HepG2 (cell line): ENCODE measurements around the gene NFATC4. TPM values are rescaled to one million over a fixed set of nuclear protein-coding genes. Genes with fewer than 3 reads are reported as not detected.

Source experiments
- ATAC-seq: fragments of 200-7000 bp; cut with Tn5 transposase; 3 replicates; pipeline ENCODE4 v1.9.1; 2020; ENCODE audit warnings: mild to moderate bottlenecking, moderate library complexity
- BruUV-seq: library from RNA; stranded (reverse); fragments of 400-500 nt; replicated peaks from 2 replicates; lab custom pipeline; 2021; lab: Mats Ljungman, UMichigan
- CTCF ChIA-PET: fragments of 300-600 bp; formaldehyde crosslinking; extraction: SDS; loops from one replicate; lab custom pipeline; 2021; ENCODE audit warnings: low total read pairs, inconsistent platforms, low intra/inter-chr PET ratio; lab: Yijun Ruan, JAX
- POLR2A ChIA-PET: fragments of 350-600 bp; sonication (Branson Sonifier 250); formaldehyde crosslinking; loops from one replicate; lab custom pipeline; 2020; ENCODE audit warnings: antibody characterized with exemption, inconsistent platforms; lab: Yijun Ruan, JAX
- DNase-seq: peaks from one replicate; pipeline ENCODE4 v3.0.0-alpha.2; 2015; ENCODE audit warnings: low spot score
- FAIRE-seq: peaks from 3 replicates; lab custom pipeline; 2011; peaks lifted over from hg19 to GRCh38; lab: Jason Lieb, UNC
- H2AFZ ChIP-seq: one replicate; pipeline ENCODE4 v1.6.1; 2011; ENCODE audit warnings: low read length, inconsistent platforms
- H3K27ac ChIP-seq: fragments of 300-600 bp; 3 replicates; pipeline ENCODE4 v1.8.0; 2011; ENCODE audit warnings: mixed run types, mild to moderate bottlenecking, mixed read lengths, low read length, inconsistent platforms; ENCODE audit not compliant: insufficient read depth; ENCODE audit errors: extremely low read length
- H3K27me3 ChIP-seq, 2 experiments: fragments of 200-600 bp in 1 of 2; 2 replicates in 1 of 2; 3 replicates in 1 of 2; pipeline versions ENCODE4 v1.6.0 to v1.8.0; 2011; ENCODE audit warnings: low read length in 2 of 2, mild to moderate bottlenecking in 2 of 2, moderate library complexity in 2 of 2, inconsistent platforms in 1 of 2; ENCODE audit not compliant: insufficient read depth in 2 of 2, control insufficient read depth in 1 of 2
- H3K36me3 ChIP-seq, 2 experiments: fragments of 200-600 bp in 1 of 2; replicated peaks in 1 of 2; 2 replicates in 1 of 2; 3 replicates in 1 of 2; pipeline versions ENCODE4 v1.5.1 to v1.8.0; 2011; ENCODE audit warnings: low read length in 2 of 2, inconsistent platforms in 1 of 2; ENCODE audit not compliant: insufficient read depth in 2 of 2, control insufficient read depth in 1 of 2
- H3K4me1 ChIP-seq: 2 replicates; pipeline ENCODE4 v1.5.1; 2012; ENCODE audit warnings: low read length, inconsistent platforms; ENCODE audit not compliant: insufficient read depth
- H3K4me2 ChIP-seq: 2 replicates; pipeline ENCODE4 v1.6.0; 2011; ENCODE audit warnings: low read depth, low read length, inconsistent platforms
- H3K4me3 ChIP-seq, 3 experiments: fragments of 200-600 bp in 1 of 3; sonication (generic), shearing (Covaris generic) in 1 of 3; replicated peaks in 1 of 3; 2 replicates each; pipeline ENCODE4 v1.5.1; 2011 to 2016; ENCODE audit warnings: low read length in 3 of 3, inconsistent platforms in 2 of 3, low read depth in 2 of 3, mild to moderate bottlenecking in 2 of 3, control low read depth in 1 of 3, mixed read lengths in 1 of 3; ENCODE audit not compliant: insufficient read depth in 1 of 3
- H3K79me2 ChIP-seq: one replicate; pipeline ENCODE4 v1.6.1; 2011; ENCODE audit warnings: low read length, inconsistent platforms; ENCODE audit not compliant: insufficient read depth
- H3K9ac ChIP-seq: 2 replicates; pipeline ENCODE4 v1.6.0; 2011; ENCODE audit warnings: mild to moderate bottlenecking, low read depth, low read length, inconsistent platforms; ENCODE audit not compliant: insufficient read depth
- H3K9me3 ChIP-seq: 2 replicates; pipeline ENCODE4 v1.5.1; 2012; ENCODE audit warnings: mild to moderate bottlenecking, low read length
- H4K20me1 ChIP-seq: 2 replicates; pipeline ENCODE4 v1.6.0; 2011; ENCODE audit warnings: inconsistent platforms, mild to moderate bottlenecking, low read length, moderate library complexity; ENCODE audit not compliant: insufficient read depth
- CAMTA2 ChIP-seq: sonication (generic); formaldehyde crosslinking; IDR thresholded peaks from 2 replicates; pipeline ENCODE4 v1.4.0; 2020; ENCODE audit warnings: mild to moderate bottlenecking, missing genetic modification reagents, borderline replicate concordance
- ELF1 ChIP-seq: sonication (generic); formaldehyde crosslinking; IDR thresholded peaks from 2 replicates; pipeline ENCODE4 v1.4.0; 2020; ENCODE audit warnings: missing genetic modification reagents
- GFI1 ChIP-seq: sonication (generic); formaldehyde crosslinking; IDR thresholded peaks from 2 replicates; pipeline ENCODE4 v1.5.0; 2020; ENCODE audit warnings: missing genetic modification reagents, mild to moderate bottlenecking, borderline replicate concordance
- HDAC1 ChIP-seq: sonication (generic); formaldehyde crosslinking; IDR thresholded peaks from 2 replicates; pipeline ENCODE4 v1.5.1; 2020; ENCODE audit warnings: mild to moderate bottlenecking, missing genetic modification reagents
- KLF12 ChIP-seq: sonication (generic); formaldehyde crosslinking; IDR thresholded peaks from 2 replicates; pipeline ENCODE4 v1.4.0; 2020; ENCODE audit warnings: missing genetic modification reagents, borderline replicate concordance
- MTA3 ChIP-seq: sonication (generic); formaldehyde crosslinking; IDR thresholded peaks from 2 replicates; pipeline ENCODE4 v1.4.0; 2020; ENCODE audit warnings: missing genetic modification reagents
- REXO4 ChIP-seq: sonication (generic); formaldehyde crosslinking; IDR thresholded peaks from 2 replicates; pipeline ENCODE4 v1.8.0; 2022; ENCODE audit warnings: missing genetic modification reagents, mild to moderate bottlenecking, borderline replicate concordance
- SMARCE1 ChIP-seq: fragments of 450-650 bp; IDR thresholded peaks from 2 replicates; pipeline ENCODE4 v1.6.1; 2017; ENCODE audit warnings: borderline replicate concordance
- SNRNP70 ChIP-seq: fragments of 200-400 bp; formaldehyde crosslinking; IDR thresholded peaks from 2 replicates; pipeline ENCODE4 v1.6.1; 2017; ENCODE audit warnings: mild to moderate bottlenecking, low read depth, low read length, moderate library complexity
- ZBTB20 ChIP-seq: sonication (generic); formaldehyde crosslinking; IDR thresholded peaks from 2 replicates; pipeline ENCODE4 v1.8.1; 2023; ENCODE audit warnings: missing genetic modification reagents, low read depth, mild to moderate bottlenecking, borderline replicate concordance
- ZKSCAN5 ChIP-seq: sonication (generic); formaldehyde crosslinking; IDR thresholded peaks from 2 replicates; pipeline ENCODE4 v1.5.1; 2020; ENCODE audit warnings: mild to moderate bottlenecking, missing genetic modification reagents
- ZNF124 ChIP-seq: sonication (generic); formaldehyde crosslinking; IDR thresholded peaks from 2 replicates; pipeline ENCODE4 v1.4.0; 2020; ENCODE audit warnings: missing genetic modification reagents
- ZNF326 ChIP-seq: sonication (generic); formaldehyde crosslinking; IDR thresholded peaks from 2 replicates; pipeline ENCODE4 v1.4.0; 2020; ENCODE audit warnings: missing genetic modification reagents, borderline replicate concordance
- ZNF570 ChIP-seq: sonication (generic); formaldehyde crosslinking; IDR thresholded peaks from 2 replicates; pipeline ENCODE4 v1.4.0; 2020; ENCODE audit warnings: mild to moderate bottlenecking, missing genetic modification reagents, borderline replicate concordance
- ZNF572 ChIP-seq: sonication (generic); formaldehyde crosslinking; IDR thresholded peaks from 2 replicates; pipeline ENCODE4 v1.5.1; 2020; ENCODE audit warnings: mild to moderate bottlenecking, missing genetic modification reagents
- ZNF678 ChIP-seq: sonication (generic); formaldehyde crosslinking; IDR thresholded peaks from 2 replicates; pipeline ENCODE4 v1.4.0; 2020; ENCODE audit warnings: mild to moderate bottlenecking, missing genetic modification reagents
- ZNF737 ChIP-seq: sonication (generic); formaldehyde crosslinking; IDR thresholded peaks from 2 replicates; pipeline ENCODE4 v1.5.0; 2020; ENCODE audit warnings: missing genetic modification reagents, mild to moderate bottlenecking, borderline replicate concordance
- WGBS: methylation state at CpG from one replicate; pipeline ENCODE4 v1.1.6; 2017; ENCODE audit warnings: low lambda C conversion rate; 5-methylcytosine and 5-hydroxymethylcytosine counted together
- in situ Hi-C: cut with HindIII; loops from 2 replicates; pipeline ENCODE4 v1.10.0; 2017; ENCODE audit warnings: low pct_unique_long_range_greater_than_20kb; ENCODE audit not compliant: extremely low pct_ligation_motif_present
- intact Hi-C: fragments of 100-400 bp; cut with micrococcal nuclease; formaldehyde crosslinking; loops from one replicate; pipeline ENCODE4 v1.10.0; 2022; ENCODE audit not compliant: unreplicated experiment
- polyA plus RNA-seq, 8 experiments: library from polyadenylated mRNA; depleted of rRNA in 3 of 8; stranded (reverse) in 7 of 8; unstranded in 1 of 8; fragments of >200 nt; fragmentation: Illumina TruSeq in 4 of 8; extraction: Trizol in 4 of 8; gene quantifications; 2 replicates each; pipeline versions ENCODE4 v1.2.1 to v1.2.3, GENCODE V29; 2011 to 2016; ENCODE audit warnings: low read depth in 4 of 8, missing spikeins in 1 of 8, mixed read lengths in 1 of 8; ENCODE audit not compliant: insufficient read depth in 1 of 8
- total RNA-seq, 5 experiments: library from RNA; depleted of rRNA; stranded (reverse); fragments of >200 nt; fragmentation: Illumina TruSeq; extraction: Trizol; gene quantifications; 2 replicates each; pipeline ENCODE4 v1.2.3, GENCODE V29; 2016; ENCODE audit warnings: low read depth in 1 of 5
- TF ChIP-seq, protein P1 (sequence below): sonication (generic); formaldehyde crosslinking; IDR thresholded peaks from 2 replicates; pipeline ENCODE4 v1.4.0; 2020; ENCODE audit warnings: mild to moderate bottlenecking, missing genetic modification reagents, borderline replicate concordance
- TF ChIP-seq, protein P2 (sequence below): sonication (generic); formaldehyde crosslinking; IDR thresholded peaks from 2 replicates; pipeline ENCODE4 v1.4.0; 2020; ENCODE audit warnings: mild to moderate bottlenecking, missing genetic modification reagents
- TF ChIP-seq, protein P3 (sequence below): sonication (generic); formaldehyde crosslinking; IDR thresholded peaks from 2 replicates; pipeline ENCODE4 v1.8.0; 2022; ENCODE audit warnings: mild to moderate bottlenecking, missing genetic modification reagents, moderate library complexity
- TF ChIP-seq, protein P4 (sequence below): sonication (generic); formaldehyde crosslinking; IDR thresholded peaks from 2 replicates; pipeline ENCODE4 v1.4.0; 2020; ENCODE audit warnings: missing genetic modification reagents

Gene NFATC4
- total and polyA plus RNA-seq, 2 of the 13 experiments (the other 11 are each of a cell fraction or from before 2014, with no cell fraction given), result 0.04 to 0.15 TPM

DNA sequence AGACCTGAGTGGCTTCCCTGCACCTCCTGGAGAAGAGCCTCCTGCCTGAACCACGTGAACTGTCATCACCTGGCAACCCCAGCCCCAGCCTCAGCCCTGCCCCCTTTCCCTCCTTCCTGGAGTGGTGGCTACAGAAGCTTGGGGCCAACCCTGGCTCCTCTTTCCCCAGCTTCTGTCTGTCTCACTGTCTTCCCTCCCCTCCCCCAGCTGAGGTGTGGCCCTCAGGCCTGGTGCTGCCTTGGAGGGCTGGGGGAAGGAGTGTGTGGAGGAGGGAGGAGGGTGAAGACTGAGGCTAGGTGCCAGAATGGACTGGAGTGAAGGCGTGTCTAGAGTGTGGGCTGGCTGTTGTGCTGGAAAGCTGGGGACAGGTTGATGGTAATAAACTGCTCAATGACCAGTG, 9.7 kb downstream of the NFATC4 start:
- POLR2A ChIA-PET, result interaction anchor here (1.0 to 2.5 kb wide), 3 partner anchors 47 to 64 kb away, joined by 4 to 6 read pairs (median 4); partner anchors contain the start of genes CBLN3 and KHNYN
- no TSS peak for BruUV-seq
- H3K9me3 ChIP-seq, result no peaks in the 10 kb centered on the region
- in situ Hi-C loops, result no loop called here
- DNase-seq, result no peak
- H4K20me1 ChIP-seq, result no peaks in the 10 kb centered on the region
- H3K27ac ChIP-seq, result no peak overlapping the region
- WGBS, result 13% methylated on average over 2 of the region's 2 CpGs
- H3K4me2 ChIP-seq, result no peak overlapping the region
- ATAC-seq, result no peak; the same call in 2 of the 3 replicates
- FAIRE-seq, result no peak
- H3K79me2 ChIP-seq, result no peaks in the 10 kb centered on the region
- CTCF ChIA-PET, result no interaction called here
- H3K4me1 ChIP-seq, result peaks cover 15% of the 10 kb centered on the region
- H2AFZ ChIP-seq, result no peak overlapping the region
- no peak overlapping the region for H3K9ac ChIP-seq
- intact Hi-C loops, result no loop called here
- no peaks in the 10 kb centered on the region for H3K36me3 ChIP-seq
- peaks cover 8 to 51% of the 10 kb centered on the region in 2 experiments; a peak in 4 of 5 replicates for H3K27me3 ChIP-seq
- no peak overlapping the region for H3K4me3 ChIP-seq
- TF ChIP-seq SMARCE1 (no peak), ZNF326 (CRISPR knock-in tag) (no peak), ZKSCAN5 (CRISPR knock-in tag) (0 out of 2 replicates have a peak, but pooled peaks have one; percentile 24), ZNF124 (CRISPR knock-in tag) (no peak), ZNF737 (no peak), GFI1 (no peak), ELF1 (CRISPR knock-in tag) (no peak), KLF12 (no peak), ZBTB20 (CRISPR knock-in tag) (no peak), MTA3 (CRISPR knock-in tag) (no peak), ZNF678 (CRISPR knock-in tag) (no peak), HDAC1 (no peak), REXO4 (CRISPR knock-in tag) (no peak), SNRNP70 (no peak), ZNF570 (CRISPR knock-in tag) (no peak), ZNF572 (CRISPR knock-in tag) (peak; percentile 59; the same call in 1 of the 2 replicates), CAMTA2 (0 out of 2 replicates have a peak, but pooled peaks have one; percentile 2)
- TF ChIP-seq, protein P1, sequence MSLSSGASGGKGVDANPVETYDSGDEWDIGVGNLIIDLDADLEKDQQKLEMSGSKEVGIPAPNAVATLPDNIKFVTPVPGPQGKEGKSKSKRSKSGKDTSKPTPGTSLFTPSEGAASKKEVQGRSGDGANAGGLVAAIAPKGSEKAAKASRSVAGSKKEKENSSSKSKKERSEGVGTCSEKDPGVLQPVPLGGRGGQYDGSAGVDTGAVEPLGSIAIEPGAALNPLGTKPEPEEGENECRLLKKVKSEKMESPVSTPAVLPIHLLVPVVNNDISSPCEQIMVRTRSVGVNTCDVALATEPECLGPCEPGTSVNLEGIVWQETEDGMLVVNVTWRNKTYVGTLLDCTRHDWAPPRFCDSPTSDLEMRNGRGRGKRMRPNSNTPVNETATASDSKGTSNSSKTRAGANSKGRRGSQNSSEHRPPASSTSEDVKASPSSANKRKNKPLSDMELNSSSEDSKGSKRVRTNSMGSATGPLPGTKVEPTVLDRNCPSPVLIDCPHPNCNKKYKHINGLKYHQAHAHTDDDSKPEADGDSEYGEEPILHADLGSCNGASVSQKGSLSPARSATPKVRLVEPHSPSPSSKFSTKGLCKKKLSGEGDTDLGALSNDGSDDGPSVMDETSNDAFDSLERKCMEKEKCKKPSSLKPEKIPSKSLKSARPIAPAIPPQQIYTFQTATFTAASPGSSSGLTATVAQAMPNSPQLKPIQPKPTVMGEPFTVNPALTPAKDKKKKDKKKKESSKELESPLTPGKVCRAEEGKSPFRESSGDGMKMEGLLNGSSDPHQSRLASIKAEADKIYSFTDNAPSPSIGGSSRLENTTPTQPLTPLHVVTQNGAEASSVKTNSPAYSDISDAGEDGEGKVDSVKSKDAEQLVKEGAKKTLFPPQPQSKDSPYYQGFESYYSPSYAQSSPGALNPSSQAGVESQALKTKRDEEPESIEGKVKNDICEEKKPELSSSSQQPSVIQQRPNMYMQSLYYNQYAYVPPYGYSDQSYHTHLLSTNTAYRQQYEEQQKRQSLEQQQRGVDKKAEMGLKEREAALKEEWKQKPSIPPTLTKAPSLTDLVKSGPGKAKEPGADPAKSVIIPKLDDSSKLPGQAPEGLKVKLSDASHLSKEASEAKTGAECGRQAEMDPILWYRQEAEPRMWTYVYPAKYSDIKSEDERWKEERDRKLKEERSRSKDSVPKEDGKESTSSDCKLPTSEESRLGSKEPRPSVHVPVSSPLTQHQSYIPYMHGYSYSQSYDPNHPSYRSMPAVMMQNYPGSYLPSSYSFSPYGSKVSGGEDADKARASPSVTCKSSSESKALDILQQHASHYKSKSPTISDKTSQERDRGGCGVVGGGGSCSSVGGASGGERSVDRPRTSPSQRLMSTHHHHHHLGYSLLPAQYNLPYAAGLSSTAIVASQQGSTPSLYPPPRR (CRISPR knock-in tag), result no peak
- TF ChIP-seq, protein P2, sequence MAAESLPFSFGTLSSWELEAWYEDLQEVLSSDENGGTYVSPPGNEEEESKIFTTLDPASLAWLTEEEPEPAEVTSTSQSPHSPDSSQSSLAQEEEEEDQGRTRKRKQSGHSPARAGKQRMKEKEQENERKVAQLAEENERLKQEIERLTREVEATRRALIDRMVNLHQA (CRISPR knock-in tag), result no peak
- TF ChIP-seq, protein P3, sequence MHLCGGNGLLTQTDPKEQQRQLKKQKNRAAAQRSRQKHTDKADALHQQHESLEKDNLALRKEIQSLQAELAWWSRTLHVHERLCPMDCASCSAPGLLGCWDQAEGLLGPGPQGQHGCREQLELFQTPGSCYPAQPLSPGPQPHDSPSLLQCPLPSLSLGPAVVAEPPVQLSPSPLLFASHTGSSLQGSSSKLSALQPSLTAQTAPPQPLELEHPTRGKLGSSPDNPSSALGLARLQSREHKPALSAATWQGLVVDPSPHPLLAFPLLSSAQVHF (CRISPR knock-in tag), result no peak
- TF ChIP-seq, protein P4, sequence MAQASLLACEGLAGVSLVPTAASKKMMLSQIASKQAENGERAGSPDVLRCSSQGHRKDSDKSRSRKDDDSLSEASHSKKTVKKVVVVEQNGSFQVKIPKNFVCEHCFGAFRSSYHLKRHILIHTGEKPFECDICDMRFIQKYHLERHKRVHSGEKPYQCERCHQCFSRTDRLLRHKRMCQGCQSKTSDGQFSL (CRISPR knock-in tag), result no peak
